OCI-M2 (cell line): ENCODE measurements around the gene PIRT.

ENCODE experiments used
- DNase-seq: peaks from one replicate; lab custom pipeline; 2025; ENCODE audit not compliant: unreplicated experiment; lab: John Stamatoyannopoulos, UW

The PIRT gene

DNA sequence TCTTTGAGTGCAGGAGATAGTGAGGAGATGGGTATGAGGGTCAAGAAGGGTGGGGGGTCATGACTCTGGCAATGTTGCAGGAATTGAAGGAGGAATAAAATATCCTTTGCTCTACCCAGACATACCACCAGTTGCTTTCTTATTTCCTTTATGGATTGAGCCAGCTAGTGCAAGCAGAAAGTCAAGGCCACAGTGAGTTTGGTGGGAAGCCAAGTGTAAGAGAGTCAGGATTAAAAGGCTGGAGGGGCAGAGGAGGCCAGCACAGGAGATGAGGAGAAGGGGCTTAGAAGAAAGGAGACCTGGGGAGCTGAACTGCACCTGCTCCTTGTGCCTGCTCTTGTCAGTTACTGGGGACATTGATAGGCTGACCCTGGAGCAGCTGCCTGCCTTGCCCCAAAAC, 16.1 kb downstream of the PIRT start:
- no peak for DNase-seq

DNA sequence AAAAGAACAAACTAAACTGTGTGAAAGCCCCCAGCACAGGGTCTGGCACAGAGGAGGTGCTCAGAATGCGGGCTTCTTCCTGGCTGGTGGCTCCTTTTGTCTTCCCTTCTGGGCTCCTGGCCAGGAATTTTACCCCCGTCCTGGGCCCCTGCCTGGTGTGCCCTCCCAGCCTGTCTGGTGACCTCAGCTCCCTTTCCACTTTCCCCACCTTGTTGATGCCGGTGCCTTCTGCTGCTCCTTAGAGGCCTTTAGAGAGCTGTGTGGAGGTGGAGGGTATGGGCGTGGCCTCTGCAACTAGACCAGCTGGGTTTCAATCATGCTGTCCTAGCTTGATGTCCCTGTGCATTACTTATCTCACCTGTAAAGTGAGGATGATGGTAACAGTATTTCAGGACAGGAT, 16.8 kb downstream of the PIRT start:
- no peak for DNase-seq

DNA sequence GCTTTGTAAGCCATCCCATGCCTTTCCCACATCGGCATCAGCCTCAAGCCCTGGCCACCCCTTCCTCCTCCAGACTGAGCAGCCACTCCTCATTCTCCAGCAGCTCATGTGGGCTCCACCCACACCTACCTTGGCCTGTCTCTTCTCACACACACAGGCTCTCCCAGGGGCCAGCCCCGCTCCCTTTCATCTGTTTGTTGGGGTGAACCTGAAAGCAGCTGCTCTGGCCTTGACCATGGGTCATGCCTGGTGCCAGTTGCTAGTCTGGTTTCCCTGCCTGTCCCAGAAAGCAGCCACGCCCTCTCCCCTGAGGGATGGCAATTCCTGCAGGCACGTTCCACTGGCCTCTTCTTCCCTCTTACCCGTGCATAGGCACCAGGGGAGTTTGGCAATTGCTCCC, 22.6 kb downstream of the PIRT start:
- DNase-seq = no peak

DNA sequence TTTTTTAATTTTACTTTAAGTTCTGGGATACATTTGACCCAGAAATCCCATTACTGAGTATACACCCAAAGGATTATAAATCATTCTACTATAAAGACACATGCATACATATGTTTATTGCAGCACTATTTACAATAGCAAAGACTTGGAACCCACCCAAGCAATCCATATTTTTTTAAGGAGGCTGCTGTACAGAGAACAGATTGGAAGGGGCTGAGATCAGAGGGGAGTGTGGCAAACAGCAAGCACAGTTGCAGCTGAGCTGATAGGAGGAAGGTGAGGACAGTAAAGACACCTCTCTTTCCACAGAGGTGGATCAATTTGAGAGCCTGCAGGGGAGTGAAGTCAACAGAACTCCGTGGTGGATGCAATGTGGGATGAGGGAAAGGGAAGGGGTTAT, 23.8 kb downstream of the PIRT start:
- no peak for DNase-seq

DNA sequence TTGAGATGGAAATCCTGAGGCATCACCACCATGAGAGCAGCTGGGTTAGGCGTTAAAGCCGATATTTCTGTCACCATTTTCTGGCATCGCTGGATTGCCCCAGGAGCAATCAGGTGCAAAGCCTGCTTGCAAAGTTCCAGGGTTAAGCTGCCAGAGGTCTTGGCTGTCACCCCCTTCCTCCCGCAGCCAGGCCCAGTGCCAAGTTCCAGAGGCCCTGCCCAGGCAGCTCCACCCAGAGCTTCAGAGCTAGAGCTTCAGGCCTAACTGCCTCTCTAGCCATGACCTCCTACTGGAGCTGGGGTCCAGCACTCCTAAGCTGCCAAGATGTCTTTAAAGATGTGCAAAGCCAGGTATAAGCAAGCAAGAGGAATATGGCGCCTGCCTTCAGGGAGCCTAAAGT, 25.2 kb downstream of the PIRT start:
- no peak for DNase-seq

DNA sequence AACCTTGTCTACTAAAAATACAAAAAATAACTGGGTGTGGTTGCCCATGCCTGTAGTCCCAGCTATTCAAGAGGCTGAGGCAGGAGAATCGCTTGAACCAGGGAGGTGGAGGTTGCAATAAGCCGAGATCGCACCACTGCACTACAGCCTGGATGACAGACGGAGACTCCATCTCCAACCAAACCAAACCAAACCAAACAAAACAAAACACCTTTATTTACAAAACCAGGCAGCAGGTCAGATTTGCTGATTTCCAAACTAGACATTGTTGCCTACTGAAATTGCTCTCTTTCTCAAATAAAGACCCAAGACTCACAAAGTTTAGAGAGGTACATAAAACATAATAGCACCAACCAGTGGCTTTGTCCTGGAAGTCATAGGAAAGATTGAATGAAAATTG, 28.3 kb downstream of the PIRT start:
- DNase-seq = no peak

DNA sequence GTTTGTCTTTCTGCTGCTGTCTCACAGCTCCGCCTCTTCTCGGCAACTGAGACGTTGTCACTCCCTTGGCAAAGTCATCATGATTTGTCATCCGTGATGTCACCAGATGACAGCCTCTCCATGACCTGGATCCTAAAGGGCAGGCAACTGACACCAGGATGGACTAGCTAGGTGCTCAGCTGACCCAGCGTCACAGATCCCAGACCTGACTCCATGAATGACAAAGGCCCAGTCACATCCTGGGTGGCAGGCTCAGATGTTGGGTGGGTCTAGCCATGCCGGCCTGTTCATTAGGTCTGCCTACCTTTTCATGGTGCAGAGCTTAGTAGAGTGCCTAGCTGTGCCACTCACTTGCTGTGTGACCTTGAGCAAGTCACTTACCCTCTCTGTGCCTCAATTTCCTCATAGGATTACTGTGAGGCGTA, 30.2 kb downstream of the PIRT start:
- DNase-seq = no peak

DNA sequence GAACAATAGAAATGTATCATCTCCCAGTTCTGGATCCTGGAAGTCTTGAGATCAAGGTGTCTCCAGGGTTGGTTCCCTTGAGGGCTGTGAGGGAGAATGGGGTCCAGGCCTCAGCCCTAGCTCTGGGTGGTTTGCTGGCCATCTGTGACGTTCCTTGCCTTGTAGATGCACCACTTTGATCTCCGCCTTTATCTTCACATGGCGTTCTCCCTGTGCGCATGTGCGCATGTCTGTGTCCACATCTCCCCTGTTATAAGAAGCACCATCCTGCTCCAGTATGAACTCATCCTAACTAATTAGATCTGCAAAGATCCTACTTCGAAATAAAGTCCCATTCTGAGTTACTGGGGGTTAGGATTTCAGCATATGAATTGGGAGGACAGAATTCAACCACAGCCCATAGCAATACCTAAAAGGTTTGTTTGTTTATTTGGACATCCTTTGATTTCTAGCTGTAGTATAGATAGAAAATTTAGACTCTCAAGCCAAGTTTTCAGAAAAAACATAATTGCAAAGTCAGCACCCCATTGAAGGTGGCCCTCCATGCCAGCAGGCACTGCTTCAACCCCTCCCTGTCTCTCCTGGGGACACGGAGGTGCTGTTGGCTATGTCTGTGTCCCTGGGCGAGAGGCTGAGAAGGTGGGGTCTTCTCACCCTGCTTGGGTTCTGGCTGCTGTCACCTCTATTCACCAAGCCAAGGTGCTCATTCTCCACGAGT, 31.2 kb downstream of the PIRT start:
- DNase-seq = no peak

DNA sequence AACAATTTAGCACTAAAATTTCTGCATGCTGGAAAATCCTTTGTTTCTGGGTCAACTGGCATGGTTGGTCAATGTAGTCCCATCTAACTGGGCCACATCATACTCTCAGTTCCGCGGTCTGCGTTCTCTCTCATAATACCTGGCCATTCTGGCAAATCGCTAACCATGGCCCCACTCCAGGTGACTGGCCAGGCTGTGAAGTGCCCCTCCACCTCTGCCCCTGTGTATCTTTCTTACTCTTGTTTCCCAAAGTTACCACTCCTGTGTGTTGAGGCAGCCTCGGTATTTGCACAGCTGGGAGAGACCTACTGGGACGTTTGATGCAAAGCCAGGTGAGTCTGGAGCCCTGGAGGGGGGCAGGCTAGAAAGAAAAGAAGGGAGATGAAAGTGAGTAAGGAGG, 32.0 kb downstream of the PIRT start:
- DNase-seq = no peak

DNA sequence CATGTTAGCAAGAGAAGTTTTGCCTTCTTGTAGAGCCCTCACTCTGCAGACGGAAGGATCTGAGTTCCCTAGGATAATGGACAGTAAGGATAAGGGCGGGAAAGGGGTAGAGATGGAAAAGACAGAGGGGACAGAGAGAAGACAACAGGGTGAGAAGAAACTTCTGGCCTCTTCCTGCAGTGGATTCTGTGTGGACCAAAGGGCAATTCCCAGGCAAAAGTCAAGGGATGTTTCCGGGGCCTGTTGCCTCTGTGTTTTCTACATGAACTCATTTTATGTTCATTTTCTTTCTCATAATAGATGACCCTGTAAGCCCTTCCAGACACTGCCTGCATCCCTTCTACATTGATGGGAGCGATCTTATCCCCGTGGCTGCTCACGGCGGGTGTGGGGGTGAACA, 33.3 kb downstream of the PIRT start:
- DNase-seq = no peak

DNA sequence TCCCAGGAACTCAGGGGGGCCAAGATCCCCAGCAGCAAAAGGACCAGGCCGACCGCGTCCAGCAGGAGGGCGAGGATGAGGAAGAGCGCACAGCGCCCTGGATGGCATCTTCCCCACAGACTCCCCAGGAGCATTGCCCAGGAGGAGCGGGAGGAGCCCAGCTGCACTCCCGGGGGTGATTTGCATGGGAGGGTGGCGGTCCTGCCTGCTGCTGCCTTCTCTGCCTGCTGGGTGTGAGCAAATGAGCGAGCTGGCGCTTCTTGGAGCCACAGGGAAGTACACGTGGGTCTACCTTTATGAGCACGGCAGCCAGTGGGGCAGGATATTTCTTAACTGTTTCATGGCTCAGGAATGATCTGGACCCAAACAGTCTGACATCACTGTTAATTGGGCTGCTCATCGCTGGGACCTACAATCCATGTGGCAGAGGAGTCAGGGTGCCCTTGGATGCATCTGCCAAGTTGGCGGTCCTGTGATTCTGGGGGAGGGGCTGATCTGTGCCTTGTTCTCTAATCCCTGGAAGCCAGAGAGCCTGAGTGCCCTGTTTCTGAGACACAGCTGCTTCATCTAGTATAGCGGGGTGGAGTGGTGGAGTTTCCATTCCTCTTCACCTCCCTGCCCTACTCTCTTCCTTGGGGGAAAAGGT, 33.9 kb downstream of the PIRT start, which contains the start of gene TMEM238L:
TMEM238L (minus strand) TSS at position 270 of the 646 bp plus-strand sequence; CDS start at position 134, 136 bp downstream.
- DNase-seq = no peak

DNA sequence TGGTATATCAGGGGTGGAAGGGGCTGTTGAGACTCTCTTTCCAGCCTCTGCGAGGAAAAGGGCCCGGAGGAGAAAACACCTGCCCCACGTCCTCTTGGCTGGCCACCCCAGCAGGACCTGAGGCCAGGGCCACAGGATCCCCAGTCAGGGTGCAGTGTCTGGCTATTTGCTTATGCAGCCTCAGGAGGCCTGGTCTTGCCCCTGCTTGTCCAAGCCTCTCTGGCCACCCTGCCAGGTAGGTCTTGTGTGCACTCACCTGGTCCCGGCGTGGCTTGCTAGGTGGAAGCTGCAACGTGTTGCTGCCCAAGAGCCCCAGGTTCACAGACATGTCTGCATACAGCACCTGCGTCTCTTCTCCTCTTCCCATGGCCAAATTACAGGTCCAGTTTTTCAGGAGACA, 34.5 kb downstream of the PIRT start:
- DNase-seq = no peak

DNA sequence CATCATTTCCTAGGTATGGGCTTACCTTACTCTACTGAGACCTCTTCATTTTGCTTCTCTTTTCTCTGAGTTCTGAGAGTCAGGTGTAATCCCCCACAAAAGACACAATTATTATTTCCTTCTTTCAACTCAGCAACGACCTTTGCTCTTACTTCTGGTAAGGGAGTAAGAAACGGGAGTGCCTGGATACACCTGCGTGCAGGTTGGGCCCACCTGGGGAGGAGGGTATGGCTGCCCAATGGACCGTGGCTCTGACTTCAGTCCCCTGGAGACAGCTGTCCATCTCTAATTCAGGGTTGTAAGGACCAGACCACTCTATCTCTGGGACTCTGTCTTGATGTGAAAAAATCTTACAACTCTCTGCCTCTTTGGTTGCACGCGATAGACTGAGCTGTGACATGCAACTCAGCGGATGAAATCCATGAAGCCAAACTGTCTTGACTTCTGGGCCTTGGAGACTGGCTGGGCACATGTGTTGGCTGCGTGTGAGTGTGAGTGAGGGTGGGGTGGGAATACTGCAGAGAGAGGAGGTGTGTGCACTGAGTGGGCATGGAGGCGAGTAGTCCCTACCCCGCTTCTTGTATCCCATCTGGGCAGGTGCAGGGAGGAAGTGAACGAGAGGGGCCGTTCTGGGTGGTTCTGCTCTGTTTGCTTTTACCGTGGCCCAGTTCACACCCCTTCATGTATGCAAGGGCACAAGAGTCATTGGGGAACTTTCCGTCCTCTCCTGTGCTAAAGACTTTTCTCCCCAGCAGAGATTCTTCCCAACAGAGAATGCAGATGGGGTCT, 35.2 kb downstream of the PIRT start:
- no peak for DNase-seq

DNA sequence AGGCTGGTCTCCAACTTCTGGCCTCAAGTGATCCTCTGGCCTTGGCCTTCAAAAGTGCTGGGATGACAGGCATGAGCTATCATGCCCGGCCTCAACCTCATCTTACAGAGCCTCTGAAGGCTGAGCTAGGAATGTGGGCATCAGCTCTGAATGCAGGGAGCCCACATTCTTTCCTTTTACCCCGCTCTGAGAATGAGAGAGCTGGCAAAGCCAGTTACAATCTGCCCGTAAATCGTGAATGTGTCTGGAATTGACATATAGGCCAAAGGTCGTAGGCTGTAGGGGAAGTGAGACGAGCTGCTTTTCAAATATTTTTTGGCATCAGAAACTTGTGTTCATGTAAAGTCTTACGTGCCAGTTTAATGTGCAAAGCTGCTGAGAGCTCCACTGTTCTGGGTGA, 38.5 kb downstream of the PIRT start:
- no peak for DNase-seq

DNA sequence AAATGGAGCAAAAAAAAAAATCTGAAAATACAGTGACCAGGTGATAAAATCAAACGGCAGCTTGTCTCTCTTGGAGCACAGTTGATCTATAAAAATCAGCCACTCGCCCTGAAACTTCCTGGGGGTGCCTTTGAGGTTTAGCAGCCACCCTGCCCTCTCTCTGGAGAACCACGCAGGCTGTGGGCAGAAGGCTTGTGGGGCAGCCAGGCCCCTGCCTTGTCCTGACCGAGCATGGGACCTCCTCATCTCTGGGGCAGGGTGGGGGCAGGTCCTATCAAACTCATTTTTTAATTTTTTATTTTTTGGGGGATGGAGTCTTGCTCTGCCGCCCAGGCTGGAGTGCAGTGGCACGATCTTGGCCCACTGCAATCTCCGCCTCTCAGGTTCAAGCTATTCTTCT, 39.0 kb downstream of the PIRT start:
- no peak for DNase-seq

DNA sequence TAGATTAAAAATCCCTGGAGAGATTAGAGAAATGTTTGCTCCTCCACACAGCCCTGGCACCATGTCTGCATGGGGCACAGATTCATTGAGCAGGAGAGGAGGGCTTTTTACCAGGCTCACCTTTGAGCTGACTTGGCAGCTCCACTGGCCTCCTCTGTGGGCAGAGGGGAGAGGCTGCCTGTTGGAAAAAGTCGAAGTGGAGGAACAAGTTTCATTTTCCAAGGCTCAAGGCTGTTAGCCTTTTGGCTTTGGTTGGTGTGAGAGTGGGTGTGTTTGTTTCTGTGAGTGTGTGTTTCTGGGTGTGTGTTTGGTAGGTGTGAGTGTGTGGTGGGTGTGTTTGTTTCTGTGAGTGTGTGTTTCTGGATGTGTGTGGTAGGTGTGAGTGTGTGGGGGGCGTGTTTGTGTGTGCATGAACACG, 39.5 kb downstream of the PIRT start:
- no peak for DNase-seq

DNA sequence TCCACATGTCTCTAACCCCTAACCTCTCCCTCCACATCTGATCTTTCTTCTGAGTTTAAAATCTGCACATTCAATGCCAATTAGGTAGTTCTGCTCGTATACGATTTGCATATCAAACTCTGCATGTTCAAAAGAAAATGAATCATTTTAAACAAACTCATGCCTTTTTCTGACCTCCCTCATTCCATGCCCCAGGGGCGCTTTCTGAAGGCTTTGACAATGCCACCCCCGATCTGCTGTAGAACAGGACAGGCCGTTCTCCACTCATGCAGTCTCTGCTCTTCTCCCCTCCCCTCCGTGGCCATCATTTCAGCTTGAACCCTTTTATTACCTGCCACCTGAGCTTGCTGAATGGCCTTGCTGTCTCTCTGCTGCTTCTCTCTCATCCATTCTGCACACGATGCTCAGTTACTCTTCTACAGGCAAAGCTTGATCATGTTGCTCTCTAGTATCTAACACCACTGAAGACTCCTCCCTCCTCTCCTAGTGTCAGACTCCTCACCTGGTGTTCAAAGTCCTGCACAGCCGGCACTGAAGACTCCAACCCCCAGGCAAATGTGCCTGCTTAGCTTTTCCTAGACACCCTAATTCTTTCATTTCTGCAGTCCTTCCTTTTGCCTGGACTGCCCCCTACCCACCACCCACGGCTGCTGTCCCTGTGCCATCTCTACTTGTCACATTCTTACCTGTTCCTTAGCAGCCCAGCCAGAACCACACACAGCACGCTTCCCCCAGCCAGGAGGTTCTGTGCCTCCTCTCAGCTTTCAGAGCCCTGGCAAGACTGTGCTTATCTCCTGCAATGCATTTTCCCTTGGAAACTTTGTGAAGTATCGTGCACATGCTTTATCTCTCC, 40.2 kb downstream of the PIRT start:
- no peak for DNase-seq

DNA sequence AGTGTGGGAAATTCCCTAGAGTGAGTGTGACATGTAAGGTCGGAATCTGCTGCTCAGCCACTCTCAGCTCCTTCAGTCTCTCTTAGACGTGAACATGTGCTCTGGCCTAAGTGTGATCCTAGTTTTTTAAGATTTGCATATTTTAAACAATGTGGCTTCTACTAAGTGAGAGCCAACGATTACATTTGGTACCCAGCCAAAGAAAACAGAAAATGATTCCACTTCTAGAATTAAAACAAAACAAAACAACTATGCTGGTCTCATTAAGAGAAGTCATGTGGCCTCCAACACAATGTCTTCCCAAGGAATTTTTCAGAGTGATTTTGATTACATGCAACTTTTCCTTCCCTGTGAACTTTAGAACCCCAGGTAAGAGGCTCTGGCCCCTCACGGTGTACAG, 44.1 kb downstream of the PIRT start:
- no peak for DNase-seq

DNA sequence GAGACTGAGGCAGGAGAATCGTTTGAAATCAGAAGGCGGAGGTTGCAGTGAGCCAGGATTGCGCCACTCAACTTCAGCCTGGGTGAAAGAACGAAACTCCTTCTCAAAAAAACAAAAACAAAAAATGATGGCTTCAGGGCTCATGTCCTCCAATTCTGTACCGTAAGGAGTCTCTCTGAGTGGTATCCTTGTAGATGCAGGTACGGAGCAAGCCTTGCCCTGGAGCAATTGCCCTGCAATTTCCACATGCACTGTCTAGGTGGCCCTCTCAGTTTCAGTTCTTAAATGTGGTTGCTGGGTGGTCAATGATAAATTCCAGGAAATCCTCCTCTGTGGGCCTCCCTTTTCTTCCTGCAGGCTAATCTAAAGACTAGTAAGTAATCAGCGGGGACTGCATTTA, 44.6 kb downstream of the PIRT start:
- DNase-seq = no peak

DNA sequence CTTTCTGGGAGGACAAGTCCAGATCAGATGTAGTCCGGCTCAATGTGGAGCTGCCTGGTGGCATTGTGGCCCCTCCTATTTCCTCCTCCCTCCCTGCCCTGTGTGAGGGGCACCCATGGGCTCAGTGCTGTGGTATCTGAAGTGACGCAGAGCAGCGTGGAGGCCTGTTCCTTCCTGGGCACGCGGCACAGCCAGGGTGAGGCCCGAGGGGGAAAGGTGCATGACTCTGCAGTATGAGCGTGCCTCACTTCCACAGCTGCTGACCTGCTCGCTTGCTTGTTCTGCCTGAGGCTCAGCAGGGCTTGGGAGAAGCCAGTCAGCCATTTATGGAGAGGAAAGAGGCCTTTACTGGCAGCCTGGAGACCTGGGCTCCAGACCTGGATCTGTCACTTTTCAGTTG, 45.7 kb downstream of the PIRT start:
- no peak for DNase-seq
